ENCODE data around the gene NOXA1.

Gene NOXA1

GRCh38 chr9:137455359-137455991 lies 32.3 kb downstream of the NOXA1 start:
- no peak for DNase-seq

GRCh38 chr9:137456061-137456863 lies 33.1 kb downstream of the NOXA1 start:
- no peak for DNase-seq

- no peak for DNase-seq
Measured at GRCh38 chr9:137456864-137457405, 33.7 kb downstream of the NOXA1 start.

GRCh38 chr9:137457406-137458193 lies 34.4 kb downstream of the NOXA1 start:
- DNase-seq = no peak

GRCh38 chr9:137458194-137459151 lies 35.3 kb downstream of the NOXA1 start:
- peak; percentile 35 for DNase-seq

GRCh38 chr9:137459152-137459600 lies 36.0 kb downstream of the NOXA1 start, which contains the start of gene NSMF:
NSMF (minus strand) TSS chr9:137459334; CDS start chr9:137459102, 232 bp downstream.
- peak; percentile 97 for DNase-seq

GRCh38 chr9:137459601-137460362 lies 36.6 kb downstream of the NOXA1 start:
- DNase-seq = peak; percentile 35

- no peak for DNase-seq
Measured at GRCh38 chr9:137460363-137461315, 37.4 kb downstream of the NOXA1 start.

GRCh38 chr9:137461316-137461662 lies 38.1 kb downstream of the NOXA1 start:
- no peak for DNase-seq

GRCh38 chr9:137461663-137462395 lies 38.6 kb downstream of the NOXA1 start:
- peak; percentile 95 for DNase-seq

- DNase-seq = no peak
Measured at GRCh38 chr9:137462396-137462985, 39.3 kb downstream of the NOXA1 start.

GRCh38 chr9:137462986-137463930 lies 40.1 kb downstream of the NOXA1 start:
- DNase-seq = no peak

- DNase-seq = no peak
Measured at GRCh38 chr9:137463931-137464290, 40.7 kb downstream of the NOXA1 start.

- no peak for DNase-seq
Measured at GRCh38 chr9:137464291-137464999, 41.3 kb downstream of the NOXA1 start.

GRCh38 chr9:137465000-137465719 lies 42.0 kb downstream of the NOXA1 start:
- DNase-seq = no peak

GRCh38 chr9:137465720-137466388 lies 42.7 kb downstream of the NOXA1 start:
- no peak for DNase-seq
